Measurements from ENCODE around the gene EXTL1.
A peak's percentile ranks its signal among the peaks of the same experiment; 100 is the strongest.

The EXTL1 gene

DNA sequence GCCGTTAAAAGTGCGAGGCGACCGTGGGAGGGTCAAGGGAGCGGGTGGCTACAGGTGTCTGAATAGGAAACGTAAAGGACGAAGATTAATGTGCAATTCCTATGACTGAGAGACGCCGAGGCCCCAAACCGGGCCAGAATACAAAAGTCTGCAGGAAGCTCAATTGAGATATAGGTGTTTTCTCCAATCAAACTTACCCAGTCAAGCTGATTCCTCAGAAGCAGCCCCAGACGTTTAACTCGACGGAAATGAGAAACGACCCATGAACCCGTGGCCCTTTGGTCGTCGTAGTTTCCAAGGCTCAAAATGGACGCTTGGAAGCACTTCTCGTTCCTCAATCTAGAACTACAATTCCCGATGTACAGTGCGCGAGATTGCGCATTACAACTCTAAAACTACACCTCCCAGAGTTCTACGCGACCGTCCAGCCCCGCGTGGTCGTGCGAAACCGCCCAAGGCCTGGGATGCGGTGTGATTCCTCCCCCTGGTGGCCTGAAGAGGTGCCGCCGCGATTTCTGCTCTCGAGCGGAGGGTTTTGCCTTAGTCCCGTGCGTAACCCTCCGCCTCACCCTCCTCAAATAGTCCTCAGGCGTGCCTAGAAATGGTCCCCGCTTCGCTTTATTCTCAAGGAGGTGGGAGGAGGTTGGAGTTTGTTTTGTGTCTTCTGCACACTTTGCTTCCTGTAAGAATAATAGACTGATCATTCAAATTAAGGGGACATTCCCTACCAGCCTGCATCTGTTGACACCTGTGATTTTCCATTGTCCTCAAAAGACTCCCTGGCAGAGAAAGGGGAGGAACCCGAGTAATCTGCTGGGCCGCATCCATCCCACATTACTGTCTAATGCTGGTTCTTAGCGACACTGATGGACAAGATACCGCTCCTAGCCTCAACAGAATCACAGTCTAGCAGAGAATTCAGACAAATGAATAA lies 23.5 kb upstream of the EXTL1 start, which contains the start of gene PAFAH2:
Gene PAFAH2, minus strand, starts transcription at position 236 of the 934 bp plus-strand sequence. CDS start 7,247 bp downstream, outside the sequence.
- peak; percentile 99 for DNase-seq

DNA sequence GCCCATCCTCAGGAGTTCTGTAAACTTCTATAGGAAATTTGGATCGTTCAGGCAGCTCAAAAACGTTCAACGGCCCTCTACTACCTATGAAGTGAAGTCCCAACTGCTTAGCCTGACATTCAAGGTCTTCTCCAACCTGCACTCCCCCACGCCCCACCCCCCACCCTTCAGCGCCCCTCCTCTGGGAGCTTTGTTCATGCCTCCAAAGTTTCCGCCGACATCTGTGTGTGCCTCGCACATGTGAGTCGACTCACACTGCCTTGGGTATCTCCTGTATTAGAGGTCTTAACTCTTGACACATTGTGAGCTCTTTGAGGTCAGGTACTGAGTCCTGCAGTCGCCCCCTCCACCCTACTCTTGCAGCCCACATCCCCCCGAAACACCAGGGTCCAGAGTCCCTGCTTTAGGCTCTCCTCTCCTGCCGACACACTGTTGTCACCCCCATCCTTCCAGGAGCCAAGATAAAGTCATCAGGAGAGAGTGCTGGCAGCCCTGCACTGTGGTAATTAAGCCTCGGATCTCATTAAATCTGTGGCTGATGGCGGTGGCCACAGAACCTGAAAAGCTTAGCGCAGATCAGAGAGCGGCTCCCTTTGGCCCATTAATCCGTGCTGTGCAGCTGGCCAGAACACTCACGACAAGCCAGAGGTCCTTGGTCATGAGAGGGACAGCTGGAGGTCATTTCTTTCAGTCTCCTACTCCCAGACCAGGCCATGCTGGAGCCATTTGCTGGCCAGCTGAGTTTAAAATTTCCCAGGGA lies 22.4 kb upstream of the EXTL1 start:
- no peak for DNase-seq

DNA sequence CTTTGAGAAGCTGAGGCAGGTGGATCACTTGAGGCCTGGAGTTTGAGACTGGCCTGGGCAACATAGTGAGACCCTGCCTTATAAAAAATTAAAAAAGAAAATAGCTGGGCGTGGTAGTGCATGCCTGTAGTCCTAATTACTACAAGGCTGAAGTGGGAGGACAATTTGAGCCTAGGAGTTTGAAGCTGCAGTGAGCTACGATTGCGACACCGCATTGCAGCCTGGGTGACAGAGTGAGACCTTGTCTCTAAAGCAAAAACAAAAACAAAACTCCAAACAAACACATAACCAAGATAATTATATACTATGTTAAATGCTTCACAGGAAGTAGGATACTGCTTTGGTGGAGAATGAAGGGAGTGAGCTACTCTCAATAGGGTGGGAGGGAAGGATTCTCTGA lies 18.3 kb upstream of the EXTL1 start:
- no peak for DNase-seq

DNA sequence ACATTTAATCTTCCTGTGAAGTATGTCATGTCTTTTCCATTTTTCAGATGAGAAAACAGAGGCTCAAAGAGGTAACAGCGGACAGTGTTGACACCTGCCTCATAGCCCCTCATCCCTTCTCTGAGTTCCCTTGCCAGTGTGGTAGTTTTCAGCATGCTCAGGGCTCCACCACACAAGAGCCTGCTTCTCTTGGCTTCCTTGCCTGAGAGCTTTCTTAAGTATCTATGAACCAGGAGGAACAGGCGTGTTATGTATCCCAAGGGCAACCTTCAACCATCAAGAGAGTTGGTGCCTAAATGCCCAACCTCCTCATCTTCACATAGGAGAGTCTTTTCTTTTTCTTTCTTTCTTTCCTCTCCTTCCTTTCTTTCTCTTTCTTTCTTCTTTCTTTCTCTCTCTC lies 17.8 kb upstream of the EXTL1 start:
- no peak for DNase-seq

DNA sequence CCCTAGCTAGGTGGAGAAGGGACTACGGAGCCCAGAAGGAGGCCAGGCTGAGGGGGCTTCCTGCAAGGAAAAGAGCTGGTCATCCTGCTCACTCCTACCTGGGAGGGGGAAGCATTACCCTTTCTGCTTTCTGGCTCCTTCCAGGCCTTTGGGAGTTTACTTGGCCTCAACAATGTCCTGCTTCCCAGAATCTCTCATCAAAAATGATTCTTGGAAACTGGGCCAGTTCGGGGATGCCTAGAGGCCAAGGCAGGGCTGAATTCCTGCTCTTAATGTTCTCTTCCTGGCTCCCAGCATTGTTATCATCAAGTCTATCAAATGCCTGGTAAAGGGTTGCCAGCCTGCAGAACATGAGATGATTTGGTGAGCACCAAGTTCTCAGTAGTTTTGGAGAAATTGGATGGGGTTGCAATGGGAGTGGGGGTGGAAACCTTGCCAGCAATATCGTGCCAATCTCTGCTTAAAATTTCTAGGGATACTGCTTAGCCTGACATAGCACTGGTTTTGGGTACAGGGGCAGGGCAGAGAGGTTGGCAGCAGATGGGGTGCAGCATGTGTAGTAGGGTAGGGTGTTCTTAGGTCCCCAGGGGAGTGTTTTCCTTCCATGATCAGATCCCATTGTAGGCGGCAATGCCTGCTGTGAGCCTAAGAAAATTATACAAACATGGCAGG lies 16.0 kb upstream of the EXTL1 start:
- DNase-seq, result no peak

DNA sequence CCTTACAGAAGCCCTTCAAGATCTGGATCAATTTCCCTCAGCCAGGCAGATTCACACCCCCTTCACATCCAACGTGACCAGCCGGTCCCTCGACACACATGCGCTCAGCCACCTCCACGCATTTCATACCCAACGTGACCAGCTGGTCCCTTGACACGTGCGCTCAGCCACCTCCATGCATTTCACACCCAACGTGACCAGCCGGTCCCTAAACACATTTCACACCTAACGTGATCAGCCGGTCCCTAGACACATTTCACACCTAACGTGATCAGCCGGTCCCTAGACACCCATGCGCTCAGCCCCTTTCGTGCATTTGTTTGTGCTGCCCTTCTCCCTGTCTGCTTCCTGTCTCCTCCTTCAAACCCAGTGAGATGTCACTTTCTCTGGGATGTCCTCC lies 14.9 kb upstream of the EXTL1 start:
- no peak for DNase-seq

DNA sequence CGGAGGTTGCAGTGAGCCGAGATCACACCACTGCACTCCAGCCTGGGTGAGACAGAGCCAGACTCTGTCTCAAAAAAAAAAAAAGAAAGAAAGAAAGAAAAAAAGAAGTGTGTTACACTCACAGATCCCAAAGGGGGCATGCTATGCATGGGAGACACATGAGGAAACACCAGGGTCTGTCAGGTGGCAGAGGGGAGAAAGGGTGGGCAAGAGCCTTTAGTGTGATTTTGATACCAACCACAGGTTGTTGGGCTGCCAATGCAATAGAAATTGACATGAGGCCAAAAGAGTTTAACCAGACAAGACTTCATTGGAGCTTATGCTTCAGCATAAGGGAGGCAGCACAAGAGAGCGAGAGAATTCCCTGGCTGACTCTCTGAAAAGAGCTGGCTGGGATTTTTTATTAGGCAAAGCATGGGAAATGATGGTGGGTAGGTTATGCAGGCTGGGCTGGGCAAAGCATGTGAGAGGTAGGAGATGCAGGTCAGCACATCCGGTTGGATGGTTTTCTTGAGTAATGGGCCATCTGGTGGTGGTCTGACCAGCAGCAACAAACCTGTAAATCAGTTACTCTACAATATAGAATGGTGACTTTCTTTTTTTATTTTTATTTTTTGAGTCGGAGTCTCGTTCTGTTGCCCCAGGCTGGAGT lies 11.7 kb upstream of the EXTL1 start:
- DNase-seq, result peak; percentile 43

DNA sequence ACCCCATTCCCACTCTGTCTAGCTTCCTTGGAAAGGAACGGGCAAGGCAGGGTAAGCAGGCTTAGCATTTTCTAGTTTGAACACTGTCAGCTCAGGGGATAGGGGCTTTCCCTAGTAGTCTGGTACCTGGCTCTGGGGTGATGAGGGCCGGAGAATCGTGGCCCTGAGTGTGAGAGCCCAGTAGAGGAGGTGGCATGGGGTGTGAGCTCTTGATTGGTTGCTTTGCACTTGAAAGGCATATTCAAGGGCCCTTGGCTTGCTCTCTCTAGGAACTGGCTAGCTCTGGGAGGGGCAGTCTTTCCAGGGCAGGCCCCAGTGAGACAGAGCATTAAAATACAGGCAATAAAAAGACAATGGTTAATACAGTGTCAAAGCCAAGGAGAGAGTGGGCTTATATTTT lies 10.8 kb upstream of the EXTL1 start:
- no peak for DNase-seq

DNA sequence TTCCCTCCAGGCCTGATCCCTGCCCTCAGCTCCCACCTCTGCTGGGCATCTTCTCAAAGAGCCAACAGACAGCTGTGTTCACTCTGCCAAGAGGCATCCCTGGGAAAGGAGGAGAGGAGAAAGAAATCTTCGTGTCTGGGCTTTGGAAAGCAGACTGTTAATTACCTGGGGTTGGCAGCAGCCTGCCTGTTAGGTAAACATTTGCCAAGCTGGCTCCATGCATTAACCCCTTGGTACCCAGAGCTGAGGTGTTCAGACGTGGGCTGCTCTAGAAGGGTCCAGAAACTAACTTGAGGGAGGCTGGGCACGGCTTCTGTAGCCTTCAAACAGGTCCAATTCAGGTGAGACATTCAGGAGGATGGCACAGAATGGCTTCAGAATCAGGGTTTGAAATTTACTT lies 8.7 kb upstream of the EXTL1 start:
- peak; percentile 37 for DNase-seq

DNA sequence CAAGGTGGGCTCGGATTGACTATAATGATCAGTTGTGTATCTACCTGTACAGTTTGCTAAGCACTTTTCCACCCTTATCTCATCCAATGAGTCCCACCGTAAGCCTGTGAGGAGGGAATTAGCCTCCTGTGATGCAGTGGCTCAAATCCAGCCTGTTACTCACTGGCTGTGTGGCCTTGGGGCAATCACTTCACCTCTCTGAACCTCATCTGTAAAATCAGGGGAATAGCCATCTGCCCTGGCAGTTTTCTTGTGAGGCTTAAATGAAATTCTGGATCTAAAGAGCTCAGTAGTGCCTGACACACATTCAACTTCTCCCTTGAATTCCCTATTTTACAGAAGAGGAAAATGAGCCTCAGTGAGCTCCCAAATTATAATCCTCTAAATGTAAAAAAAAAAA lies 7.4 kb upstream of the EXTL1 start:
- DNase-seq, result no peak

DNA sequence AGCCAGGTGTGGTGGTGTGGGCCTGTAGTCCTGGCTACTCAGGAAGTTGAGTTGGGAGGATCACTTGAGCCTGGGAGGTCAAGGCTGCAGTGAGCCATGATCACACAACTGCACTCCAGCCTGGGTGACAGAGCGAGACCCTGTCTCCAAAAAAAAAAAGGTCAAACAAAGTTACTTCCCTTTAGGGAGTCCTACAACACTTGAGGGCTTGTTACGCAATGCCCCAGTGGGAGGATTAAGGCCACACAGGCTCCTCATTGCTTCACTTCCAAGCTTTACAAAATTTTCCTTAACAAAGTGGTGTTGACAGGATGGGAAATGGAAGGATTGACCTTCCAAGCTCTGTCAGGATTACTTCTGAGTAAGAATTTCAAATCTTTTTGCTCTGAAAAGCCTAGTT lies 6.2 kb upstream of the EXTL1 start:
- DNase-seq, result no peak

DNA sequence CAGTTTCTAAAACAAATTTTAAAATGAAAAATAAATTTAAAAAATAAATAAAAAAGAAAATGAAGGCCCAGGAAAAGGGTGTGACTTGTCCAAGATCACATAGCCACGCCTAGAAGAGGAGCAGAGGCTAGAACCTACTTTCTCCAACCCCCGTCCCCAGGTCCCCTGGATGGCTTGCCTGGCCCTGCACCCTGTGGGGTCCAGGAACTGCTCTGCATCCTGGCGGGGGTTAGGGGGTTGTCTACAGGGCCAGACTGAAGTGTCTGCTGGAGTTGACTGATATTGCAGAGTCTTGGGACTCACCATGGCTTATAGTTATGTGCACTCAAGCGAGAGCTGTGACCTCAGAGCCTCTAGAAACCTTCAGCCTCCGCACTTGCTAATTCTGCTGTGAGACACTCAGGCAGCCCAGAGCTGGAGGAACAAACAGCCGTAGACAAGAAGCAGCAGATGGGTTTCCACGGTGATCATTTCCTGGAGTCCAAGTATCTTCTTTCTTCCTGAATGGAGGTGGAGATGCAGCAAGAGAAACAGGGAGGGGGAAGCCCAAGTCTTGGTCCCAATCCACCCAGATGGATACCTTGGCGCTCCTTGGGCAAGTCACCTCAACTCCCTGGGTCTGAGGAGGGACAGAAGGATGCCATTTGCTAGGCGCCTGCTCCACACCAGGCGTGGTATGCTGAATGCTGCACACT lies 5.2 kb upstream of the EXTL1 start:
- no peak for DNase-seq

DNA sequence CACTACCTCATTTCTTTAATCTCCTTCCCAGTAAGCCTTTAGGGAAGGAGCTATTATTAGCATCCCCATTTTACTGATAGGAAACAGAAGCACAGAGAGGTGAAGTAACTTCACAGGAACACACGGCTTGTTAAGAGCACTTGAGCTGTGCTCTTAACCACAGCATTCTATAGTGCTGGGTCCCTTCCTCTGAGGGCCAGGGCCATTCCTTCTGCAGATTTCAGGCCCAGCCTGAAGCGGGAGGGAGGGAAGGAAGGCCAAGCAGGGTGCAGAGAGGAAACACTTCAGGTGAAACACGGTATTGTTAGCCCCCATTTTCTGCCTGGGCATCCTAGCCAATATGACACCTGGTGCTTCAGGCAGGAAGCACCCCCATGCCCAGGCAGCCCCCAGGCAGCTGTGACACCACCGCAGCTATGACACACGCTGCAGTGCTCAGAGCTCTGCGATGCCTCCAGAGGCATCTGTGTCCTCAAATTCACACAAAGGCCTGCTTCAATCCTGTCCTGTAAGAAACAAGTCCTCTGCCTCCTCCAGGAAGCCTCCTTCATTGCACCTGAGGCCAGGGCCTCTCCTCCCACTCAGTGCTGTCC lies 4.5 kb upstream of the EXTL1 start:
- no peak for DNase-seq

DNA sequence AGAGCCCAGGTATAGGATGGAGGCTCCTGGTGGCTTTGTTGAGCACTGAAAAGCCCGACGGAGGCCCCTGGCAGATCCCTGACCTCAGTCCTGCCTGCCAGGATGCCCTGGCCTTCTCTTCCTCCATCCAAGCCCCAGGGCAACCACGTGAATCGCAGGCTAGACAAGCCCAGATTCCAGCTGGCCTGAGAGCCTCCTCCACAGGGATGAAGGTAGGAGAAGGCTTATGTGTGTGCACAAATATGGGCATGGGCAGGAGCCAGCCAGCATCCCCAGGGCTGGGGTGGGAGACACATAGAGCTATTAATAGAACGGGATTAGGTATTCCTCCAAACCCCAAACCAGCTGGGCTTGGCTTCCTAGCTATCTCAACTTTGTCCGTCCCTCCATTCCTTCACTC lies 4.0 kb upstream of the EXTL1 start:
- DNase-seq, result no peak

DNA sequence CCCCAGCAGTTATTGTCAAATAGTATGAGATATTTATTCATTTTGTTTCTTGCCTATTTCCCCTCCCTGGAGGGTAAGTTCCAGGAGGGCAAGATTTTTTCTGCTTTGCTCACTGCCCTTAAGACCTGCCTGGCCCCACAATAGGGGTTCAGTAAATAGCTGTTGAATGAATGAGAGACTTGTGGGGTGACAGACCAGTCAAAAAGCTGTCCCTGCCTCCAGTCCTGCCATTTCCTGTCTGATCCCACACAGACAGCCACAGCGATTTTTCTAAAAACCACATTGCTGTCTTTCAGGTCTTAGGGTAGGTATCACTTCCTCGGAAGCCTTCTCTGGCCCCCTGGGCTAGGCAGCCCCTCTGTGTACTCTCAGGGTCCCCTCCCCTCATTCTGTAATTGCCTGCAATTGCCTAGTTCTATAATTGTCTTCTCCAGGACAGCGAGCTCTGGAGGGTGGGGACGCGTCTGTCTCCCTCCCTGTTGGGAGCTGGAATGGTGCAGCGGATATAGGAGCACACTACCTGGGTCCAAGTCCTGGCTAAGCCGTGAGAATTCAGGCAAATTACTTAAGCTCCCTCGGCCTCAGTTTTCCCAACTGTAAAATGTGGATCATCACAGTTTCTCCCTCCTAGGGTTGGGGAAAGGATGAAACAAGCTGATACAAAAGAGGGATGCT lies 1.8 kb upstream of the EXTL1 start:
- DNase-seq, result no peak

DNA sequence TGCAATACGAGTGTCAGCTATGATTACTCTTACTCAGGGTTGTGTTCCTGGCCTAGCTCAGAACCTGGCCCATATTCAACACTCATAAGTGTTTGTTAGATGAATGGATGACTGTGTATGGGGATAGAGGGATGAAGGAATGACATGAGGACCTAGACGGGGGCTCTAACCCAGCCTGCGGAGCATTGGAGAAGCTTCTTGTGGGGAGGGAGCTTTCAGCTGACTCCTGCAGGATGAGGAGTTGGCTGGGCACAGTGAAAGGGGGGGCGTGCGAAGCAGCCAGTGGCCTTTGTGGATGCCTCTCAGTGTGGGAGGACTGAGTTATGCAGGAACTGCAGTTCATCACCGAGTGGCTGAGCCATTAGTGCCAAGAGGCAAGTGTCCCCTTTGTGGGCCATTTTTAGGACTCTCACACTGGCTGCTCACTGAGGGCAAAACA lies 1.2 kb upstream of the EXTL1 start:
- no peak for DNase-seq

DNA sequence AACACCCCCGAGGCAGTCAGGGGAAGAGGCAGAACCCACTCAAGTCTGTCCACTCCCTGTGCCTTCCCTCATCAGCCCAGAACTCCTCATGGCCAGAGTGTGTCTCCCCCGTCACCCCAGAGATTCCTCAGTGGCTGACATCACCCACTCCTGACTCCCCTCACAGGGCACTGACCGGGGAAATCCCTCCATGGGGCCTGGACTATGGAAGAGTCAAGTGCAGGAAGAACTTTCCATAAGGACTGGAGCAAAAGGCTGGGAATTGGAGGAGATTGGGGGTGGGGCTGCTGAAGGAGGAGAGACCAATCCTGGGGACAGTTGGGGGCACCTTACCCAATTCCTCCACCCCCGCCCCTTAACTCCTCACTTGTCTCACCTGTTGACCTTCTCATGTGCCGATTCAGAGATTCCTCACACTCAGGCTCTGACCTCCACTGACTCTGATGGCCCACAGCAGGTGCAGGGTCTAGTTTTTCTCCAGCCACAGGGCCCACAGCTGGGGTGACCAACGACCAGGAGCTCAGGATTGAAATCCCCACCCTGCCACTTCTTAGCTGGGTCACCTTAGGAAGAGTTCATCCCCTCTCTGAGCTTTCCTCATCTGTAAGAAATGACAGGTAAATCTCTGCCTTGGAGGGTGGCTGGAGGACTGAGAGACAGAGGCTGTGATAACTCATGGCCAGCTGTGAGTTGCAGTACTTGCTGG lies 481 bp upstream of the EXTL1 start:
- DNase-seq, result no peak

DNA sequence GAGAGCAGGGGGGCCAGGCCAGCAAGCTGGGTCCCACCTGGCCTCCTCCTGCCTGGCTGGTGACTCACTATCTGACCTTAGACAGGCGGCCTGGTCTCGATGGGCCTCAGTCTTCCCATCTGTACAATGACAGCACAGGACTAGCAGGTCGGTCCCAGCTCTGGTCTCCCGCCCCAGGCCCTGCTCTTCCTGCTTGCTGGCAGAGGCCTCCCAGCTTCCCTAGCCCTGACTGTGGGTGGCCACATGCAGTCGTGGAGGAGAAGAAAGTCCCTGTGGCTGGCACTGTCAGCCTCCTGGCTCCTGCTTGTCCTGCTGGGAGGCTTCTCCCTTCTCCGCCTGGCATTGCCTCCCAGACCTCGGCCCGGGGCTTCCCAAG lies 817 bp downstream of the EXTL1 start:
- DNase-seq, result no peak

DNA sequence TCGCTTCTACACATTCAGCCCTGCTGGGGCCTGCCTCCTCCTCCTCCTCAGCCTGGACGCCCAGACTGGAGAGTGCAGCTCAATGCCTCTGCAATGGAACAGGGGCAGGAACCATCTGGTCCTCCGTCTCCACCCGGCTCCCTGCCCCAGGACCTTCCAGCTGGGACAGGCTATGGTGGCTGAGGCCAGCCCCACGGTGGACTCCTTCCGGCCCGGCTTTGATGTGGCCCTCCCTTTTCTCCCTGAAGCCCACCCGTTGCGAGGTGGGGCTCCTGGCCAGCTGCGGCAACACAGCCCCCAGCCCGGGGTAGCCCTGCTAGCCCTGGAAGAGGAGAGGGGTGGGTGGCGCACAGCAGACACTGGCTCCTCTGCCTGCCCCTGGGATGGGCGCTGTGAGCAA lies 1.4 kb downstream of the EXTL1 start:
- DNase-seq, result no peak

DNA sequence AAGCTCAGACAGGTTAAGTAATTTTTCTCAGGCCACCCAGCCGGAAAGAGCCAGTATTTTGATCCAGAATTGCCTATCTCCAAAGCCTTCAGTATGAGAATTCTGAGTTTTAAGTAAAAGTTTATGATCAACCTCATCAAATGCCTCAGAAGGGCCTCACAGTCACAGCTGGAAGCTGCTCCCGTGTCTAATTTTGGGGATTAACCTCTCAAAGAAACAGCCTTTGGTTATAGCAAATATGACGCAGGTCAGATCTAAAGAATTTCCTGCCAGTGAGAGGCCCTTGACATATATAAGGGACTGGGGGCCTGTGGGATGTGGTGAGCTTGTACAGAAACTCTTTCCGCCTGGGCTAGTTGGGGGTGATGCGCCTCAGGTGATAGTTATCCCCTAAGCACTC lies 2.3 kb downstream of the EXTL1 start:
- no peak for DNase-seq

DNA sequence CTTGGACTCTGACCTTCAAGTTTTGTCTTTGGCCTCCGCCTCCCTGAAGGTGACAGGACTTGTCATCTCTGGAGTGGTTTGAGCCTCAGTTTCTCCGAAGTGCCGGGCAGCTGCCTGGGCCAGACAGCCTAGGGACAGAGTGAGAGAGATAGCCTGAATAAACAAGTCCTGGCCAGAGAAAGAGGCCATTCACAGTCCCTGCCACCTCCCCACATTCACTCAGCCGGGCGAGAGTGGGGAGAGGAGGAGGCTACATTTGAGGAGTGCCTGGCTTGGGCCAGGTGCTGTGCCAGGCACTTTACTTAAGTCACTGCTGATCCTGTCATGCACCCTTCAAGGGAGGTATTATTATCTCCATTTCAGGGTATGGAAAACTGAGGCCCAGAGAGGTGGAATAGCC lies 3.5 kb downstream of the EXTL1 start:
- no peak for DNase-seq
